T-cell (primary cell): ENCODE results near the gene GPAT3. TPM values are rescaled to one million over a fixed set of nuclear protein-coding genes. Genes with fewer than 3 reads are reported as not detected.

Source experiments
- ATAC-seq, 4 experiments: fragments of 200-7000 bp in 3 of 4; fragments of 150-1000 bp in 1 of 4; cut with Tn5 transposase; replicated peaks in 1 of 4; 1 replicate in 3 of 4; 2 replicates in 1 of 4; pipeline ENCODE4 v1.10.0; 2021; ENCODE audit warnings: moderate library complexity in 3 of 4, mild to moderate bottlenecking in 2 of 4, moderate number of reproducible peaks in 1 of 4
- CTCF ChIA-PET, 2 donors: fragments of 300-600 bp; sonication (Branson Sonifier 250); formaldehyde crosslinking; loops; one replicate each; lab custom pipeline; 2022; ENCODE audit warnings: antibody characterized with exemption in 2 of 2; lab: Charles Lee
- POLR2A ChIA-PET, 2 donors: fragments of 300-600 bp; sonication (Branson Sonifier 250); formaldehyde crosslinking; loops; one replicate each; lab custom pipeline; 2022; ENCODE audit warnings: antibody characterized with exemption in 2 of 2; lab: Charles Lee
- DNase-seq, 35 experiments: peaks; one replicate each; pipeline versions ENCODE4 v3.0.0 to v3.0.0-alpha.2; 2013 to 2023
- H3K27ac ChIP-seq: one replicate; pipeline ENCODE4 v1.5.1; 2013; ENCODE audit warnings: low read length
- H3K27me3 ChIP-seq, 2 experiments: replicated peaks in 1 of 2; 1 replicate in 1 of 2; 2 replicates in 1 of 2; pipeline versions ENCODE4 v1.6.1 to v1.7.0; 2013; ENCODE audit warnings: low read length in 1 of 2, mixed read lengths in 1 of 2; ENCODE audit not compliant: control insufficient read depth in 2 of 2, insufficient read depth in 2 of 2; ENCODE audit errors: extremely low read depth in 1 of 2
- H3K36me3 ChIP-seq, 2 donors: 1 replicate in 1 of 2; 2 replicates in 1 of 2; pipeline versions ENCODE4 v1.6.1 to v1.7.0; 2013; ENCODE audit warnings: low read length in 1 of 2; ENCODE audit not compliant: control insufficient read depth in 2 of 2, insufficient read depth in 1 of 2; ENCODE audit errors: extremely low read depth in 1 of 2
- H3K4me1 ChIP-seq, 2 experiments: 1 replicate in 1 of 2; 2 replicates in 1 of 2; pipeline versions ENCODE4 v1.6.1 to v1.7.0; 2013; ENCODE audit warnings: low read length in 2 of 2, mixed read lengths in 1 of 2; ENCODE audit not compliant: insufficient read depth in 2 of 2, control insufficient read depth in 1 of 2; ENCODE audit errors: extremely low read depth in 1 of 2
- H3K4me3 ChIP-seq, 2 donors: 1 replicate in 1 of 2; 2 replicates in 1 of 2; pipeline versions ENCODE4 v1.5.1 to v1.7.0; 2013; ENCODE audit warnings: mild to moderate bottlenecking in 2 of 2, low read length in 1 of 2, moderate library complexity in 1 of 2; ENCODE audit not compliant: control insufficient read depth in 1 of 2; ENCODE audit errors: extremely low read depth in 1 of 2
- H3K9me3 ChIP-seq: 2 replicates; pipeline ENCODE4 v1.7.0; 2013
- H3K27ac Mint-ChIP-seq, 2 donors: one replicate each; pipeline ENCODE4 v1.8.0; 2020 to 2021; ENCODE audit warnings: mild to moderate bottlenecking in 2 of 2, mixed read lengths in 2 of 2
- H3K27me3 Mint-ChIP-seq, 2 donors: one replicate each; pipeline ENCODE4 v1.8.0; 2021 to 2022; ENCODE audit warnings: mixed read lengths in 2 of 2
- H3K36me3 Mint-ChIP-seq: one replicate; pipeline ENCODE4 v1.8.0; 2021; ENCODE audit warnings: mixed read lengths
- H3K4me1 Mint-ChIP-seq, 3 donors: one replicate each; pipeline ENCODE4 v1.8.0; 2020 to 2022; ENCODE audit warnings: mixed read lengths in 3 of 3, mild to moderate bottlenecking in 1 of 3
- H3K4me3 Mint-ChIP-seq, 3 donors: one replicate each; pipeline ENCODE4 v1.8.0; 2020 to 2022; ENCODE audit warnings: mild to moderate bottlenecking in 3 of 3, mixed read lengths in 3 of 3, moderate library complexity in 3 of 3
- H3K9me3 Mint-ChIP-seq, 3 donors: one replicate each; pipeline ENCODE4 v1.8.0; 2020 to 2022; ENCODE audit warnings: mixed read lengths in 3 of 3
- WGBS: methylation state at CpG from one replicate; pipeline ENCODE4 v1.1.5; 2013; ENCODE audit warnings: missing lambda C conversion rate; ENCODE audit not compliant: insufficient coverage; 5-methylcytosine and 5-hydroxymethylcytosine counted together
- total RNA-seq, 35 experiments: library from RNA in 6 of 35; stranded (reverse) in 6 of 35; fragments of 120-200 nt in 1 of 35; gene quantifications; one replicate each; pipeline versions ENCODE4 v1.2.1 to v1.2.4 and lab custom pipeline; 2013 to 2026

The GPAT3 gene
- total RNA-seq, 5 donors from 2014 or later (not counting 1 experiment from before 2014, with no cell fraction given) = 2.7 to 8.3 (median 6.1) TPM

DNA sequence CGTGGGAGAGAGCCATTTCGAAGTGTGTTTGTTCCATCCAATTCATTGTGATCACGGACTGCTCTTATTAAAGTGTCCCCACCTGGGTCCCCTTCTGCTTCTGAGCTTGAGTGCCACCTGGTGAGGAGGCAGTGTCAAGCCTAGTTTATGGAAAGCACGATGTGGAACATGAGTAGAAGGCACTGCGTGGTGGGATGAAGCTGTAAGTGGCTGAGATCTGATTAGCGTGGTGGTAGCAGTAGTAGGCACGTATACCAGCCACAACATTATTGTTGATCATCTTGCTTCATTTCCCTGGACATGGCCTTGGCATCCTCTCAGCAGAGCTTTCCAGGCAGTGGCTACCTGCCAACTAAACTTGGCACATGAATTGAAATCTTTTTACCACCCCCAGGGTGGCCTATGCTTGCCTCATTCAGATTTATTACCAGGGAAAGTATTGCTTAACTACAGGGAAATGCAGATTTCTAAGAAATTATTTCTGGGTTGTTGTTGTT lies 46.4 kb downstream of the GPAT3 start:
- no peak overlapping the region for H3K27ac ChIP-seq

DNA sequence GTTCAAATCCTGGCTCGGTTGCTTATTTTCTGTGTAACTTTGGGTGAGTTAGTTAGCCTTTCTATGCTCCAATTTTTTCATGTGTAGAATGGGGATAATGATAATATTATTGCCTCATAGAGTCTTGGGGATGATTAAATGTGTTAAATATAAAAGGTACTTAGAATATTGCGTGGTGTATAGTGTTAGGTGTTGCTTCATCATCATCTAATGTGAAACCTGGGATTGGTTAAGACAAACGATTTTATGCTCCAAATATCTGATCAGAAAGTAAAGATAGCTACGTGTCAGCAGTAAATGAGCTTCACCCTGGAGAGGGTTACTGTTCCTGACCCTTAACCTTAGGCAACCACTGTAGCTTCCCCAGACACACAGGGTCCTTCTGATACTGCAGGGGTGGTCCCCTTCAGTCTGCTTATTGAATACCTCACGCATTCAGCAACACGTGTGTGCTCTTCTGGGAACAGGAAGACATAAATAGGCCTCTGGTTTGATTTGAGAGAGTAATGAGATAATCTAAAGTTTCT lies 50.1 kb downstream of the GPAT3 start:
- ChIA-PET POLR2A (no interaction called here), CTCF (no interaction called here)
- no peak for ATAC-seq
- Histone ChIP-seq H3K36me3 (no peaks in the 10 kb centered on the region), H3K9me3 (no peaks in the 10 kb centered on the region), H3K27me3 (no peaks in the 10 kb centered on the region), H3K27ac (no peak overlapping the region), H3K4me3 (no peak overlapping the region), H3K4me1 (no peaks in the 10 kb centered on the region)
- no peaks in the 10 kb centered on the region for H3K9me3 Mint-ChIP-seq
- H3K27ac Mint-ChIP-seq = no peak overlapping the region
- WGBS = 100% methylated on average over 1 of the region's 6 CpGs
- DNase-seq = no peak
- peaks cover 33% of the 10 kb centered on the region for H3K36me3 Mint-ChIP-seq
- H3K4me3 Mint-ChIP-seq = no peak overlapping the region
- no peaks in the 10 kb centered on the region for H3K27me3 Mint-ChIP-seq
- no peaks in the 10 kb centered on the region for H3K4me1 Mint-ChIP-seq

More for the DNA sequence above, 46.4 kb downstream of the GPAT3 start:
- Mint-ChIP-seq H3K27me3 (no peaks in the 10 kb centered on the region), H3K36me3 (peaks cover 11% of the 10 kb centered on the region), H3K9me3 (no peaks in the 10 kb centered on the region), H3K27ac (no peak overlapping the region), H3K4me3 (no peak overlapping the region), H3K4me1 (no peaks in the 10 kb centered on the region)
- Histone ChIP-seq H3K9me3 (no peaks in the 10 kb centered on the region), H3K4me3 (no peak overlapping the region), H3K27me3 (no peaks in the 10 kb centered on the region), H3K4me1 (no peaks in the 10 kb centered on the region), H3K36me3 (no peaks in the 10 kb centered on the region)
- peak in 1 of 35 experiments; percentile 6 for DNase-seq
- peak in 1 of 4 experiments; percentile 31 for ATAC-seq
- 71% methylated on average over 3 of the region's 7 CpGs for WGBS
- POLR2A ChIA-PET = no interaction called here
- CTCF ChIA-PET = interaction anchor here (0.5 to 1.3 kb wide), 2 partner anchors 23 to 81 kb away, joined by 3 to 4 read pairs; no protein-coding TSS in a partner anchor

DNA sequence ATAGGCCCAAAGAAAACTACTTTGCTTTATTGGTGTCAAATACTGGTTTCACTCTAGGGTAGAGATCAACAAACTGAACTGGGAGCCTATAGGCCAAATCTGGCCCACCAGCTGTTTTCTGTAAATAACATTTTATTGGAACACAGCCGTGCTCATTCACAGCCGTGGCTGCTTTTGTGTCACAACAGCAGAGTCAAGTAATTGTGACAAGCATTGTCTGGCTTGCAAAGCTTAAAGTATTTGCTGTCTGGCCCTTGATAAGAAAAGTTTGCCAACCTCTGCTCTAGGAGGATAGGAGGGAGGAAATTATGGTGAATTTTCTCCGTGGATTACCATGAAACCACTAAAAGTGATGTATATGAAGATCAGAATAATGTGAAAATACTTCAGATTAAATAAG lies 53.4 kb downstream of the GPAT3 start:
- H3K4me1 ChIP-seq = no peaks in the 10 kb centered on the region
- no peaks in the 10 kb centered on the region for H3K9me3 ChIP-seq
- Mint-ChIP-seq H3K27me3 (peaks cover 0 to 6% of the 10 kb centered on the region in 2 donors), H3K4me1 (no peaks in the 10 kb centered on the region), H3K36me3 (peaks cover 34% of the 10 kb centered on the region), H3K4me3 (no peak overlapping the region), H3K9me3 (peaks cover 0 to 4% (median 0%) of the 10 kb centered on the region in 3 donors), H3K27ac (no peak overlapping the region)
- ATAC-seq (no peak), DNase-seq (no peak)
- no peaks in the 10 kb centered on the region for H3K27me3 ChIP-seq
- ChIA-PET POLR2A (no interaction called here), CTCF (interaction anchor here in 1 of 2 donors (0.6 kb wide), 1 partner anchor 672 kb away, joined by 5 read pairs; no protein-coding TSS in a partner anchor)
- H3K27ac ChIP-seq = no peak overlapping the region
- WGBS = 100% methylated on average over 2 of the region's 3 CpGs
- no peaks in the 10 kb centered on the region for H3K36me3 ChIP-seq
- no peak overlapping the region for H3K4me3 ChIP-seq

DNA sequence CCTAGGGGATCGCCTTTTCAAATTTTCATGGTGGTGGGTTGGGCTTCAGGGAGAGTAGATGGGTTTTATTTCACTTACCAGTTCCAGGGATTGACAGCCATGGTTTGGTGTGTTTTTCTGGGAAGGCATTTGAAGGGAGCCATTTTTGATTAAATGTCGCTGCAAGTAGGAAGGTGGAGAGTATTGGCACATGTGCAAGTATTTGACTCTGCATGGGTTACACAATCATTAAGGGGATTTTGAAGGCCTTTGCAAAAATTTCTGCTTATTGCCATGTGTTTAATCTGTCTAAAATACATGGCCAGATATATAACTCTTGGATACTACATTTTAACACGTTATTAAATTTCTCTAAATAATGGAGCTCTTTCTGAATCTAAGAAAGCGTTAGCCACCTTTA lies 55.1 kb downstream of the GPAT3 start:
- POLR2A ChIA-PET = interaction anchor here in 1 of 2 donors (0.7 kb wide), 1 partner anchor 68 kb away, joined by 6 read pairs; no protein-coding TSS in a partner anchor
- Histone ChIP-seq H3K4me3 (no peak overlapping the region), H3K27me3 (no peaks in the 10 kb centered on the region), H3K36me3 (no peaks in the 10 kb centered on the region), H3K27ac (no peak overlapping the region), H3K4me1 (no peaks in the 10 kb centered on the region), H3K9me3 (no peaks in the 10 kb centered on the region)
- CTCF ChIA-PET = interaction anchor here in 1 of 2 donors (0.6 kb wide), 1 partner anchor 28 kb away, joined by 6 read pairs; no protein-coding TSS in a partner anchor
- DNase-seq = no peak
- H3K27me3 Mint-ChIP-seq = peaks cover 0 to 6% of the 10 kb centered on the region in 2 donors
- peaks cover 0 to 4% (median 0%) of the 10 kb centered on the region in 3 donors for H3K9me3 Mint-ChIP-seq
- peaks cover 42% of the 10 kb centered on the region for H3K36me3 Mint-ChIP-seq
- ATAC-seq = no peak
- H3K4me3 Mint-ChIP-seq = no peak overlapping the region
- no peak overlapping the region for H3K27ac Mint-ChIP-seq
- 100% methylated on average over 1 of the region's 4 CpGs for WGBS
- H3K4me1 Mint-ChIP-seq = no peaks in the 10 kb centered on the region

DNA sequence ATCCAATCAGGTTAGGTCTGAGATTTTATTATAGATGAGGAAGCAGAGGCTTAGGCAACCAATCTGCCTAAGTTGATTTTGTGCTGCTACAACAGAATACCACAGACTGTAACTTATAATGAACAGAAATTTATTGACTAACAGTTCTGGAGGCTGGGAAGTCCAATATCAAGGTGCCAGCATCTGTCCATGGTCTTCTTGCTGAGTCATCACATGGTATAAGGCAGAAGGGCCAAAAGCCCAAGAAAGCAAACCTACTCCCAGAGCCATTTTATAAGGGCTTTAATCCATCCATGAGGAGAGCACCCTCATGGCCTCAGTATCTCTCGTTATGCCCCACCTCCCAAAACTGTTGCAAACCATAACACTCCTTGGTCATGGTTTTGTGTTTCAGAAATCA lies 55.8 kb downstream of the GPAT3 start:
- no peaks in the 10 kb centered on the region for H3K9me3 ChIP-seq
- H3K4me1 ChIP-seq = no peaks in the 10 kb centered on the region
- no peak overlapping the region for H3K27ac Mint-ChIP-seq
- H3K4me1 Mint-ChIP-seq = no peaks in the 10 kb centered on the region
- ChIA-PET POLR2A (no interaction called here), CTCF (no interaction called here)
- DNase-seq (no peak), ATAC-seq (no peak)
- peaks cover 0 to 4% (median 0%) of the 10 kb centered on the region in 3 donors for H3K9me3 Mint-ChIP-seq
- H3K27me3 ChIP-seq = no peaks in the 10 kb centered on the region
- H3K27me3 Mint-ChIP-seq = peaks cover 0 to 6% of the 10 kb centered on the region in 2 donors
- no peak overlapping the region for H3K27ac ChIP-seq
- H3K4me3 ChIP-seq = no peak overlapping the region
- peaks cover 47% of the 10 kb centered on the region for H3K36me3 Mint-ChIP-seq
- no peak overlapping the region for H3K4me3 Mint-ChIP-seq
- no peaks in the 10 kb centered on the region for H3K36me3 ChIP-seq
- WGBS = no CpG with 5 or more reads among the region's 1 CpG

DNA sequence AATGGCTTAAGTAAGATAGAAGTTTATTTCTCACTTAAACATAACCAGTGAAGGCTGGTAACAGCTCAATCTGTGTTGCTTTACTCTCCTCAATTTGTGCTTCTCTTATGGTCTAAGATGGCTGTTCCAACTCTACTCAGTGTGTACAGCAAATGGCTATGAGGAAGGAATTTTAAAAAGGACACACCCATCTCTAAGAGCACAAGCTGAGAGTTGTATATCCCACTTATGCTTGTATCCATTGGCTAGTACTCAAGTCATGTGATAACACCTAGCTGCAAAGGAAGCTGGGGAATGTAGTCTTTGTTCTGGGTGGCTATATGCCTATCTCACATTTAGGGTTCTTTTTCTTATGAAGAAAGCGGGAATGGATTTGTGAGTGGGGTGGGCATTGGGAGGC lies 63.3 kb downstream of the GPAT3 start:
- H3K9me3 Mint-ChIP-seq = peaks cover 0 to 8% (median 0%) of the 10 kb centered on the region in 3 donors
- ChIA-PET CTCF (no interaction called here), POLR2A (no interaction called here)
- ATAC-seq (peak in 1 of 4 experiments; percentile 44), DNase-seq (peak in 1 of 35 experiments; percentile 2)
- H3K27ac ChIP-seq = no peak overlapping the region
- H3K36me3 Mint-ChIP-seq = peaks cover 31% of the 10 kb centered on the region
- H3K9me3 ChIP-seq = no peaks in the 10 kb centered on the region
- no peak overlapping the region for H3K4me3 Mint-ChIP-seq
- no peaks in the 10 kb centered on the region for H3K36me3 ChIP-seq
- H3K4me1 ChIP-seq = no peaks in the 10 kb centered on the region
- no peak overlapping the region for H3K4me3 ChIP-seq
- H3K27me3 Mint-ChIP-seq = no peaks in the 10 kb centered on the region
- no CpG with 5 or more reads among the region's 1 CpG for WGBS
- H3K27me3 ChIP-seq = no peaks in the 10 kb centered on the region
- no peak overlapping the region for H3K27ac Mint-ChIP-seq
- H3K4me1 Mint-ChIP-seq = no peaks in the 10 kb centered on the region
